GM12878 (cell line): ENCODE data around the gene CYP4X1.

Experiments
- ATF3 ChIP-seq: IDR thresholded peaks from 2 replicates; pipeline ENCODE4 v1.6.1; 2011; ENCODE audit warnings: low read depth, mild to moderate bottlenecking, low read length, moderate library complexity, borderline replicate concordance; ENCODE audit errors: extremely low read depth
- BACH1 ChIP-seq: fragments of 450-650 bp; IDR thresholded peaks from 2 replicates; pipeline ENCODE4 v1.6.1; 2017; ENCODE audit warnings: mild to moderate bottlenecking, borderline replicate concordance
- BHLHE40 ChIP-seq, 2 experiments: fragments of 450-650 bp in 1 of 2; IDR thresholded peaks; 2 replicates each; pipeline ENCODE4 v1.6.1; 2011 to 2017; ENCODE audit warnings: low read depth in 2 of 2, borderline replicate concordance in 1 of 2, improper control_type of control experiment in 1 of 2, low read length in 1 of 2, mild to moderate bottlenecking in 1 of 2
- CBX5 ChIP-seq: sonication (generic); IDR thresholded peaks from 2 replicates; pipeline ENCODE4 v1.6.1; 2016; ENCODE audit warnings: low read depth, moderate library complexity, mild to moderate bottlenecking, inconsistent platforms
- CTCF ChIP-seq, 3 experiments: IDR thresholded peaks in 2 of 3; conservative IDR thresholded peaks in 1 of 3; 2 replicates each; pipeline ENCODE4 v1.5.1; 2011; ENCODE audit warnings: low read depth in 3 of 3, low read length in 3 of 3, mild to moderate bottlenecking in 3 of 3, control low read depth in 2 of 3, moderate library complexity in 2 of 3, inconsistent platforms in 1 of 3, mixed read lengths in 1 of 3; ENCODE audit not compliant: control insufficient read depth in 2 of 3, insufficient read depth in 1 of 3; ENCODE audit errors: extremely low read depth in 1 of 3
- EZH2 ChIP-seq: IDR thresholded peaks from 2 replicates; pipeline ENCODE4 v1.6.1; 2012; ENCODE audit warnings: low read depth, mild to moderate bottlenecking, control low read depth, inconsistent platforms, low read length, borderline replicate concordance; ENCODE audit not compliant: control insufficient read depth
- MAX ChIP-seq: IDR thresholded peaks from 2 replicates; pipeline ENCODE4 v1.6.1; 2012; ENCODE audit warnings: low read depth, low read length, improper control_type of control experiment
- NFYB ChIP-seq: IDR thresholded peaks from 2 replicates; pipeline ENCODE4 v1.6.1; 2011; ENCODE audit warnings: low read depth, mild to moderate bottlenecking, low read length, improper control_type of control experiment, moderate library complexity; ENCODE audit not compliant: insufficient read depth
- RCOR1 ChIP-seq: conservative IDR thresholded peaks from 2 replicates; pipeline ENCODE4 v1.6.1; 2012; ENCODE audit warnings: low read depth, low read length, improper control_type of control experiment
- REST ChIP-seq: IDR thresholded peaks from 2 replicates; pipeline ENCODE4 v1.6.1; 2012; ENCODE audit warnings: mild to moderate bottlenecking, low read depth, low read length
- SREBF1 ChIP-seq: IDR thresholded peaks from 2 replicates; pipeline ENCODE4 v1.6.1; 2012; ENCODE audit warnings: mild to moderate bottlenecking, low read length
- SUZ12 ChIP-seq: fragments of 200-600 bp; sonication (generic); IDR thresholded peaks from one replicate; pipeline ENCODE4 v1.6.1; 2018; ENCODE audit warnings: antibody characterized with exemption, mild to moderate bottlenecking; ENCODE audit not compliant: unreplicated experiment
- USF2 ChIP-seq: IDR thresholded peaks from 2 replicates; pipeline ENCODE4 v1.6.1; 2011; ENCODE audit warnings: low read depth, low read length, improper control_type of control experiment, borderline replicate concordance

GRCh38 chr1:47023268-47024140 lies at the start of gene CYP4X1:
- TF ChIP-seq SREBF1 = no peak
- TF ChIP-seq CTCF (IDR thresholded peaks at IDR 0.05 in 2 of 3, conservative IDR thresholded peaks at IDR 0.05 in 1 of 3; ENCODE audit: control insufficient read depth in 2 of 3, extremely low read depth in 1 of 3, insufficient read depth in 1 of 3, low read depth in 3 of 3, low read length in 3 of 3) = no peak
- TF ChIP-seq NFYB = no peak
- TF ChIP-seq SUZ12 = no peak
- no peak for TF ChIP-seq EZH2
- no peak for TF ChIP-seq BHLHE40 (IDR thresholded peaks at IDR 0.05; ENCODE audit: borderline replicate concordance in 1 of 2, low read depth in 2 of 2, low read length in 1 of 2)
- no peak for TF ChIP-seq MAX
- TF ChIP-seq REST = no peak
- TF ChIP-seq CBX5 = no peak
- TF ChIP-seq USF2 = no peak
- TF ChIP-seq BACH1 = no peak
- TF ChIP-seq RCOR1 = no peak
- no peak for TF ChIP-seq ATF3
